HEK293 (cell line): ENCODE results near the gene AVEN.

ENCODE experiments used
- CTCF ChIA-PET: fragments of 350-600 bp; formaldehyde crosslinking; extraction: SDS; loops from one replicate; lab custom pipeline; 2021; ENCODE audit warnings: antibody characterized with exemption; lab: Yijun Ruan, JAX
- POLR2A ChIA-PET: fragments of 300-600 bp; formaldehyde crosslinking; extraction: SDS; loops from one replicate; lab custom pipeline; 2020; ENCODE audit warnings: antibody characterized with exemption, inconsistent platforms; lab: Yijun Ruan, JAX
- H3K27ac ChIP-seq: fragments of 200-500 bp; sonication (Bioruptor generic); 2 replicates; pipeline ENCODE4 v1.5.1; 2014; ENCODE audit warnings: low read depth, low read length, control low read depth, inconsistent platforms; ENCODE audit errors: extremely low read depth
- H3K36me3 ChIP-seq, 2 experiments: fragments of 200-500 bp in 1 of 2; sonication (Bioruptor generic) in 1 of 2; 1 replicate in 1 of 2; 2 replicates in 1 of 2; pipeline ENCODE4 v1.5.1; 2014 to 2017; ENCODE audit warnings: inconsistent platforms in 2 of 2, low read length in 2 of 2; ENCODE audit not compliant: control insufficient read depth in 2 of 2, insufficient read depth in 1 of 2
- H3K4me1 ChIP-seq: fragments of 200-500 bp; sonication (Bioruptor generic); 2 replicates; pipeline ENCODE4 v1.5.1; 2014; ENCODE audit warnings: mild to moderate bottlenecking, low read length, inconsistent platforms; ENCODE audit not compliant: control insufficient read depth, insufficient read depth
- H3K4me3 ChIP-seq: 2 replicates; pipeline ENCODE4 v1.5.1; 2011; ENCODE audit warnings: low read depth, mild to moderate bottlenecking, control low read depth, low read length, moderate library complexity
- H3K9me3 ChIP-seq: fragments of 200-500 bp; sonication (Bioruptor generic); 2 replicates; pipeline ENCODE4 v1.5.1; 2014; ENCODE audit warnings: low read depth, low read length, inconsistent platforms; ENCODE audit not compliant: control insufficient read depth, insufficient read depth
- BCL11B ChIP-seq: fragments of 450-650 bp; formaldehyde crosslinking; IDR thresholded peaks from 2 replicates; pipeline ENCODE4 v1.5.1; 2016; ENCODE audit warnings: low read depth, missing biosample characterization, missing genetic modification characterization
- KLF9 ChIP-seq: fragments of 450-650 bp; formaldehyde crosslinking; IDR thresholded peaks from 2 replicates; pipeline ENCODE4 v1.5.1; 2016; ENCODE audit warnings: missing biosample characterization, missing genetic modification characterization, low read depth
- SP3 ChIP-seq: fragments of 450-650 bp; formaldehyde crosslinking; IDR thresholded peaks from 2 replicates; pipeline ENCODE4 v1.5.1; 2016; ENCODE audit warnings: missing biosample characterization, missing genetic modification characterization
- SP7 ChIP-seq: fragments of 450-650 bp; formaldehyde crosslinking; IDR thresholded peaks from 2 replicates; pipeline ENCODE4 v1.5.1; 2016; ENCODE audit warnings: missing biosample characterization, missing genetic modification characterization
- TCF7L2 ChIP-seq: IDR thresholded peaks from 2 replicates; pipeline ENCODE4 v1.6.1; 2011; ENCODE audit warnings: low read depth, mild to moderate bottlenecking, inconsistent platforms, low read length, moderate library complexity, borderline replicate concordance
- ZFHX2 ChIP-seq: fragments of 450-650 bp; formaldehyde crosslinking; conservative IDR thresholded peaks from 2 replicates; pipeline ENCODE4 v1.5.1; 2016; ENCODE audit warnings: missing biosample characterization, missing genetic modification characterization
- ZNF23 ChIP-seq: fragments of 450-650 bp; formaldehyde crosslinking; IDR thresholded peaks from 2 replicates; pipeline ENCODE4 v1.5.1; 2016; ENCODE audit warnings: missing biosample characterization, missing genetic modification characterization, borderline replicate concordance
- ZNF248 ChIP-seq: fragments of 450-650 bp; formaldehyde crosslinking; IDR thresholded peaks from 2 replicates; pipeline ENCODE4 v1.5.1; 2017; ENCODE audit warnings: missing biosample characterization, missing genetic modification characterization
- ZNF335 ChIP-seq: fragments of 450-650 bp; formaldehyde crosslinking; conservative IDR thresholded peaks from 2 replicates; pipeline ENCODE4 v1.5.1; 2016; ENCODE audit warnings: missing biosample characterization, missing genetic modification characterization
- ZNF416 ChIP-seq: fragments of 450-650 bp; formaldehyde crosslinking; IDR thresholded peaks from 2 replicates; pipeline ENCODE4 v1.5.1; 2016; ENCODE audit warnings: missing biosample characterization, missing genetic modification characterization
- ZNF501 ChIP-seq: fragments of 450-650 bp; formaldehyde crosslinking; IDR thresholded peaks from 2 replicates; pipeline ENCODE4 v1.5.1; 2016; ENCODE audit warnings: missing biosample characterization, missing genetic modification characterization
- ZNF521 ChIP-seq: fragments of 450-650 bp; formaldehyde crosslinking; IDR thresholded peaks from 2 replicates; pipeline ENCODE4 v1.5.1; 2017; ENCODE audit warnings: missing biosample characterization, mild to moderate bottlenecking, missing genetic modification characterization
- ZNF548 ChIP-seq: fragments of 450-650 bp; formaldehyde crosslinking; IDR thresholded peaks from 2 replicates; pipeline ENCODE4 v1.5.1; 2016; ENCODE audit warnings: missing biosample characterization, missing genetic modification characterization
- ZNF560 ChIP-seq: fragments of 450-650 bp; formaldehyde crosslinking; IDR thresholded peaks from 2 replicates; pipeline ENCODE4 v1.5.1; 2017; ENCODE audit warnings: missing biosample characterization, missing genetic modification characterization, borderline replicate concordance
- ZNF596 ChIP-seq: fragments of 450-650 bp; IDR thresholded peaks from 2 replicates; pipeline ENCODE4 v1.5.0; 2018; ENCODE audit warnings: missing biosample characterization, mild to moderate bottlenecking, missing genetic modification characterization, moderate library complexity
- ZNF621 ChIP-seq: fragments of 450-650 bp; formaldehyde crosslinking; IDR thresholded peaks from 2 replicates; pipeline ENCODE4 v1.5.1; 2017; ENCODE audit warnings: missing biosample characterization, missing genetic modification characterization
- ZNF629 ChIP-seq: fragments of 450-650 bp; formaldehyde crosslinking; IDR thresholded peaks from 2 replicates; pipeline ENCODE4 v1.5.1; 2017; ENCODE audit warnings: missing biosample characterization, missing genetic modification characterization
- ZNF664 ChIP-seq: fragments of 450-650 bp; formaldehyde crosslinking; IDR thresholded peaks from 2 replicates; pipeline ENCODE4 v1.5.1; 2016; ENCODE audit warnings: missing biosample characterization, missing genetic modification characterization
- ZNF785 ChIP-seq: fragments of 450-650 bp; formaldehyde crosslinking; IDR thresholded peaks from 2 replicates; pipeline ENCODE4 v1.5.1; 2016; ENCODE audit warnings: missing biosample characterization, missing genetic modification characterization
- ZNF792 ChIP-seq: fragments of 450-650 bp; formaldehyde crosslinking; IDR thresholded peaks from 2 replicates; pipeline ENCODE4 v1.5.1; 2016; ENCODE audit warnings: missing biosample characterization, missing genetic modification characterization
- TF ChIP-seq, protein P1 (sequence below): fragments of 450-650 bp; formaldehyde crosslinking; IDR thresholded peaks from 2 replicates; pipeline ENCODE4 v1.5.1; 2017; ENCODE audit warnings: missing biosample characterization, missing genetic modification characterization

Gene AVEN

DNA sequence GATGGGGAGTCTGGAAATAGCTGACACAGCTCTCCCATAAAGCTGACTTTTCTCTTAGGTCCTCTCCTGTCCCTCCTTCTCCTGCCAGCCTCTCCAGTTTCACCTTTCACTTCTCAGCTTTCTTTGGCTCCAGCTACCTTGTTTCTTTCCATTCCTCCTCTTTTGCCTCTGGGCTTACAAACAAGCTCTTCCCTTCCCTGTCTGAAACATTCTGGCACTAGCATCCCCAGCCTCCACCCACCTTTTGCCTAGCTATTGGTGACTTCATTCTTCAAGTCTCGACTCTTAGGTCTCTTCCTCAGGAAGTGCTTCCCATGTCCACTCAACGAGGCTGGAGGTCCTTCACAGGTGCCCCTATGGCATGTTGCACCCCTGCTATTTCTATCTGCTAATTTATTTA lies 20.5 kb upstream of the AVEN start:
- no peak for TF ChIP-seq ZNF501 (tag by site-specific recombination)
- no peak for TF ChIP-seq ZNF548 (tag by site-specific recombination)
- TF ChIP-seq ZNF416 (tag by site-specific recombination), result no peak
- TF ChIP-seq ZNF621, result no peak
- TF ChIP-seq BCL11B, result no peak
- no peak for TF ChIP-seq ZNF248
- no peak for TF ChIP-seq ZNF23 (tag by site-specific recombination)
- TF ChIP-seq, all 188 proteins: peak for 0
- POLR2A ChIA-PET, result no interaction called here
- H3K4me3 ChIP-seq, result no peak overlapping the region
- H3K4me1 ChIP-seq, result no peaks in the 10 kb centered on the region
- no peaks in the 10 kb centered on the region for H3K36me3 ChIP-seq
- CTCF ChIA-PET, result no interaction called here
- H3K9me3 ChIP-seq, result no peaks in the 10 kb centered on the region
- H3K27ac ChIP-seq, result no peak overlapping the region

DNA sequence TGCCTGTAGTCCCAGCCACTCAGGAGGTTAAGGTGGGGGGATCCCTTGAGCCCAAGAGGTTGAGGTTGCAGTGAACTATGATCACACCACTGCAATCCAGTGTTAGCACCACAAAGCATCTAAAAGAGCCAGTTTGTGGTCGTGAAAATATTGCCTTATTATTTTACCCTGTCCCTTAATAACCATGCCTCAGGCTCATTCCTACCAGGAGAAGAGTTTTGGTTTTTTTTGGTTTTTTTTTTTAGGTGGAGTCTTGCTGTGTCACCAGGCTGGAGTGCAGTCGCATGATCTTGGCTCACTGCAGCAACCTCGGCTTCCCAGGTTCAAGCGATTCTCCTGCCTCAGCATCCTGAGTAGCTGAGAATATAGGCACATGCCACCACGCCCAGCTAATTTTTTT lies 17.9 kb upstream of the AVEN start:
- H3K9me3 ChIP-seq, result no peaks in the 10 kb centered on the region
- no peaks in the 10 kb centered on the region for H3K4me1 ChIP-seq
- TF ChIP-seq KLF9 (no peak), ZNF521 (tag by site-specific recombination) (no peak)
- ChIA-PET CTCF (interaction anchor here (2.2 kb wide), 1 partner anchor 153 kb away, joined by 10 read pairs; the partner anchor contains the start of gene KATNBL1), POLR2A (no interaction called here)
- H3K36me3 ChIP-seq, result no peaks in the 10 kb centered on the region
- no peak overlapping the region for H3K4me3 ChIP-seq
- no peak overlapping the region for H3K27ac ChIP-seq

DNA sequence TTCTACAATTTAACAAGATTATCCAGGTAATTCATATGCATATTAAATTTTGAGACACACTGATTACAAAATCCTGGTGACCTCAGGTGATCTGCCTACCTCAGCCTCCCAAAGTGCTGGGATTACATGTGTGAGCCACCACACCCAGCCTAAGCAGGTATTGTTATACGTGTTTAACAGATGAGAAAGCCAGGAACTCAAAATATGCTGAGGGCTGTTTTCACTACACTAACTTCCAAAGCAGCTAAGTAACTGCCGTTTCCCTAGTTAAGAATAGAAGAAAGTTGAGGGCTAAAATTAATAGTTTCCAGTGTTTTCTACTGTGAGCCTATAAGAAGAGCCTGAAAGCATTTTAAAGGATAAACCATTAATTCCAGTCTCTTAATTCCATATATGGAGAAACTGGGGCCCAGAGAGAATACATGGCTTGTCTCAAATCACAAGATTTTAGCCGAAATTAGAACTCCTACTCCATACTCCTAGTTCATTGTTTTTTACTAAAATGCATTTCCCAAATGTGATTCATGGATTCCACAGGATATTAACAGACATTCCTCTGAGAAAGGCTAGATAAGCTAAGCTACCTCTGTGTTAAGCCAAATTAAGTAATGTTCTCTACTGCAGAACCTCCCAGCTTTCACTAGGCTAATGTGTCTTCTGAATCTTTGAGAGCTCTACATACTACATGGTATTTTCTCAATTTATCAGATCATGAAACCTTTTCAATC lies 17.0 kb upstream of the AVEN start:
- TF ChIP-seq ZFHX2 (tag by site-specific recombination) (no peak), TCF7L2 (no peak), ZNF596 (tag by site-specific recombination) (no peak), ZNF560 (tag by site-specific recombination) (no peak), ZNF629 (tag by site-specific recombination) (no peak), SP7 (tag by site-specific recombination) (no peak), ZNF792 (no peak), ZNF664 (tag by site-specific recombination) (no peak), ZNF416 (tag by site-specific recombination) (no peak), SP3 (tag by site-specific recombination) (no peak), ZNF785 (tag by site-specific recombination) (no peak), ZNF335 (tag by site-specific recombination) (no peak)
- TF ChIP-seq, protein P1, sequence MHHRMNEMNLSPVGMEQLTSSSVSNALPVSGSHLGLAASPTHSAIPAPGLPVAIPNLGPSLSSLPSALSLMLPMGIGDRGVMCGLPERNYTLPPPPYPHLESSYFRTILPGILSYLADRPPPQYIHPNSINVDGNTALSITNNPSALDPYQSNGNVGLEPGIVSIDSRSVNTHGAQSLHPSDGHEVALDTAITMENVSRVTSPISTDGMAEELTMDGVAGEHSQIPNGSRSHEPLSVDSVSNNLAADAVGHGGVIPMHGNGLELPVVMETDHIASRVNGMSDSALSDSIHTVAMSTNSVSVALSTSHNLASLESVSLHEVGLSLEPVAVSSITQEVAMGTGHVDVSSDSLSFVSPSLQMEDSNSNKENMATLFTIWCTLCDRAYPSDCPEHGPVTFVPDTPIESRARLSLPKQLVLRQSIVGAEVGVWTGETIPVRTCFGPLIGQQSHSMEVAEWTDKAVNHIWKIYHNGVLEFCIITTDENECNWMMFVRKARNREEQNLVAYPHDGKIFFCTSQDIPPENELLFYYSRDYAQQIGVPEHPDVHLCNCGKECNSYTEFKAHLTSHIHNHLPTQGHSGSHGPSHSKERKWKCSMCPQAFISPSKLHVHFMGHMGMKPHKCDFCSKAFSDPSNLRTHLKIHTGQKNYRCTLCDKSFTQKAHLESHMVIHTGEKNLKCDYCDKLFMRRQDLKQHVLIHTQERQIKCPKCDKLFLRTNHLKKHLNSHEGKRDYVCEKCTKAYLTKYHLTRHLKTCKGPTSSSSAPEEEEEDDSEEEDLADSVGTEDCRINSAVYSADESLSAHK, result no peak
- Histone ChIP-seq H3K36me3 (no peaks in the 10 kb centered on the region), H3K4me3 (no peak overlapping the region), H3K27ac (no peak overlapping the region), H3K9me3 (no peaks in the 10 kb centered on the region), H3K4me1 (no peaks in the 10 kb centered on the region)
- POLR2A ChIA-PET, result no interaction called here
- CTCF ChIA-PET, result interaction anchor here (2.2 kb wide), 1 partner anchor 154 kb away, joined by 10 read pairs; the partner anchor contains the start of gene KATNBL1
